Sigmoid colon (tissue), 7 donors: ENCODE results near the gene SEC61A1. TPM values are rescaled to one million over a fixed set of nuclear protein-coding genes. Genes with fewer than 3 reads are reported as not detected.

Experiments used
- DNase-seq: peaks from one replicate; pipeline ENCODE4 v3.0.0-alpha.2; 2019
- H3K27ac ChIP-seq, 4 donors: fragments of 200-600 bp; sonication (generic); one replicate each; pipeline ENCODE4 v1.5.1; 2016 to 2019; ENCODE audit warnings: mild to moderate bottlenecking in 1 of 4
- H3K27me3 ChIP-seq, 3 donors: fragments of 200-600 bp; sonication (generic); one replicate each; pipeline ENCODE4 v1.5.1; 2019; ENCODE audit warnings: mild to moderate bottlenecking in 1 of 3
- H3K36me3 ChIP-seq, 4 donors: fragments of 200-600 bp; sonication (generic); one replicate each; pipeline ENCODE4 v1.5.1; 2016 to 2019
- H3K4me1 ChIP-seq, 4 donors: fragments of 200-600 bp; sonication (generic); one replicate each; pipeline ENCODE4 v1.5.1; 2017 to 2019
- H3K4me3 ChIP-seq, 4 donors: fragments of 200-600 bp; sonication (generic); one replicate each; pipeline ENCODE4 v1.5.1; 2017 to 2019; ENCODE audit warnings: mild to moderate bottlenecking in 2 of 4, moderate library complexity in 1 of 4
- H3K9me3 ChIP-seq, 4 donors: fragments of 200-600 bp in 3 of 4; sonication (generic) in 3 of 4; one replicate each; pipeline versions ENCODE4 v1.5.1 to v1.6.1; 2013 to 2019
- EP300 ChIP-seq, 4 donors: sonication (generic); formaldehyde crosslinking; IDR thresholded peaks; one replicate each; pipeline ENCODE4 v1.6.1; 2017; ENCODE audit warnings: antibody characterized with exemption in 4 of 4
- POLR2A ChIP-seq, 2 donors: fragments of 450-650 bp; IDR thresholded peaks; one replicate each; pipeline ENCODE4 v1.6.1; 2016; ENCODE audit warnings: antibody characterized with exemption in 2 of 2, mild to moderate bottlenecking in 2 of 2, moderate library complexity in 2 of 2
- POLR2AphosphoS5 ChIP-seq, 4 donors: sonication (generic); formaldehyde crosslinking; IDR thresholded peaks; one replicate each; pipeline ENCODE4 v1.6.1; 2017; ENCODE audit warnings: antibody characterized with exemption in 4 of 4
- WGBS, 2 donors: extraction: QIAGEN DNeasy Blood & Tissue Kit; methylation state at CpG; one replicate each; pipeline ENCODE4 v1.1.7; 2013; 5-methylcytosine and 5-hydroxymethylcytosine counted together
- intact Hi-C: fragments of 100-400 bp; cut with DNase I; formaldehyde crosslinking; loops from one replicate; pipeline ENCODE4 v1.15.1; 2023
- polyA plus RNA-seq, 3 donors: library from polyadenylated mRNA; stranded (reverse); fragments of 200-250 nt; gene quantifications; one replicate each; pipeline ENCODE4 v1.2.3, GENCODE V29; 2013
- total RNA-seq, 4 donors: library from RNA; depleted of rRNA; stranded (reverse); fragments of >200 nt; gene quantifications; one replicate each; pipeline ENCODE4 v1.1.0, GENCODE V29; 2016
- TF ChIP-seq, protein P1 (sequence below), 4 experiments: fragments of 450-650 bp in 3 of 4; fragments of 200-600 bp in 1 of 4; IDR thresholded peaks; one replicate each; pipeline ENCODE4 v1.5.1; 2016 to 2019; ENCODE audit warnings: antibody characterized with exemption in 4 of 4, mild to moderate bottlenecking in 3 of 4, moderate library complexity in 2 of 4
- donor health status: healthy with polysubstance abuse.
- donor health status: Bipolar disorder and iron deficiency.
- donor health status: healthy.

The SEC61A1 gene
- total and polyA plus RNA-seq, 7 donors, result 17.4 to 152 (median 62.8) TPM

DNA sequence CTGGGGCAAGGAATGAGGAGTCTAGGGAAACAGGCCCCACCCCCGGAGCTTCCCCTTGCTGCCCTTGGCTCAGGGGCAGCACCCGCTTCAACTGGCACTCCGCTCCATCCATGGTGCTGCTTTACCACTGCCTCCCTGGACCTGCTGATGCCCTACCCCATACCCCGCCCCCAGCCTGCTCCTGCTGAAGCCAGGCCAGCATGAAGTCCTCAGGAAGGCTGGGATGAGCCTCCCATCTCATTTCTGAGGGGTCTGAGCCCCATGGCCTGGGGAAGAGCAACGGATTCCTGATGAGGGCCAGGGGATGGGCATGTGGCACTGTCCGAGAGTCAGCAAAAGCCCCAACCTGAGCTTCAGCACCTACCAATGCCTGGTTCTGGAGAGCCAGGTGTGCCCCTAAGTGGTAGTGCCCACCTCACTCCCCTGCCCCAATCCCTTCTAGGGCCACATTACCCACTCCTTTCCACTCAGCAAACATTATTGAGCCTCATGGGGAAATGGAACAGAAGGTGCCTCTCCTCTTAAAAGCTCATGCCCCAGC, 21.0 kb downstream of the SEC61A1 start:
- intact Hi-C loops, result no loop called here
- Histone ChIP-seq H3K27me3 (peaks cover 0 to 4% (median 0%) of the 10 kb centered on the region in 3 donors), H3K36me3 (peaks cover 23 to 48% (median 39%) of the 10 kb centered on the region in 4 donors), H3K4me3 (no peak overlapping the region), H3K4me1 (peaks cover 0 to 28% (median 23%) of the 10 kb centered on the region in 4 donors), H3K27ac (peak overlapping the region in 1 of 4 donors; percentile 55), H3K9me3 (no peaks in the 10 kb centered on the region)
- DNase-seq, result no peak
- TF ChIP-seq EP300 (IDR thresholded peaks at IDR 0.05) (no peak), POLR2A (IDR thresholded peaks at IDR 0.05) (no peak), POLR2AphosphoS5 (IDR thresholded peaks at IDR 0.05) (no peak)
- TF ChIP-seq, protein P1, sequence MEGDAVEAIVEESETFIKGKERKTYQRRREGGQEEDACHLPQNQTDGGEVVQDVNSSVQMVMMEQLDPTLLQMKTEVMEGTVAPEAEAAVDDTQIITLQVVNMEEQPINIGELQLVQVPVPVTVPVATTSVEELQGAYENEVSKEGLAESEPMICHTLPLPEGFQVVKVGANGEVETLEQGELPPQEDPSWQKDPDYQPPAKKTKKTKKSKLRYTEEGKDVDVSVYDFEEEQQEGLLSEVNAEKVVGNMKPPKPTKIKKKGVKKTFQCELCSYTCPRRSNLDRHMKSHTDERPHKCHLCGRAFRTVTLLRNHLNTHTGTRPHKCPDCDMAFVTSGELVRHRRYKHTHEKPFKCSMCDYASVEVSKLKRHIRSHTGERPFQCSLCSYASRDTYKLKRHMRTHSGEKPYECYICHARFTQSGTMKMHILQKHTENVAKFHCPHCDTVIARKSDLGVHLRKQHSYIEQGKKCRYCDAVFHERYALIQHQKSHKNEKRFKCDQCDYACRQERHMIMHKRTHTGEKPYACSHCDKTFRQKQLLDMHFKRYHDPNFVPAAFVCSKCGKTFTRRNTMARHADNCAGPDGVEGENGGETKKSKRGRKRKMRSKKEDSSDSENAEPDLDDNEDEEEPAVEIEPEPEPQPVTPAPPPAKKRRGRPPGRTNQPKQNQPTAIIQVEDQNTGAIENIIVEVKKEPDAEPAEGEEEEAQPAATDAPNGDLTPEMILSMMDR (IDR thresholded peaks at IDR 0.05), result no peak
- WGBS, 2 donors, result 89 to 95% methylated on average over 6 of the region's 6 CpGs

DNA sequence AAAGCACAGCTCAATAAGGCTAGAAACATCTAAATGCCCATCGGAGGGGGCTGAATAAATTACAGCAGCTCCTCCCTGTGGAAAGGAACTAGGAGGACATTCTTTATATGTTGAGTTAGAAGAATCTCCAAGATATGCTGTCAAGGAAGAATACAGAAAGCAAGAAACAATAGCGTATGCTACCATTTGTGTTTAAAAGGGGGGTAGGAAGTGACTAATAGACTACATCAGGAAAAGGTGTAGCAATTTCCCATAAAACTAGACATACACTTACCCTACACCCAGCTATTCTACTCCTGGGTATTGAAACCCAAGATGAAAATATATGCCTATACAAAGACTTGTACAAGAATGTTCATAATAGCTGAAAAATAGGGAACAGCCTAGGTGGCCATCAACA, 21.6 kb downstream of the SEC61A1 start:
- intact Hi-C loops, result loop anchor here (2.0 kb wide), 1 partner anchor 79 kb away; the partner anchor contains the start of gene EEFSEC
- TF ChIP-seq POLR2A (IDR thresholded peaks at IDR 0.05) (no peak), POLR2AphosphoS5 (IDR thresholded peaks at IDR 0.05) (no peak), EP300 (IDR thresholded peaks at IDR 0.05) (no peak)
- TF ChIP-seq, protein P1 (IDR thresholded peaks at IDR 0.05), result no peak
- Histone ChIP-seq H3K36me3 (peaks cover 23 to 43% (median 34%) of the 10 kb centered on the region in 4 donors), H3K4me3 (no peak overlapping the region), H3K9me3 (no peaks in the 10 kb centered on the region), H3K27ac (peak overlapping the region in 1 of 4 donors; percentile 54), H3K27me3 (peaks cover 0 to 4% (median 0%) of the 10 kb centered on the region in 3 donors), H3K4me1 (peaks cover 0 to 28% (median 23%) of the 10 kb centered on the region in 4 donors)
- 88 to 98% methylated on average over 2 of the region's 2 CpGs for WGBS, 2 donors
- no peak for DNase-seq

DNA sequence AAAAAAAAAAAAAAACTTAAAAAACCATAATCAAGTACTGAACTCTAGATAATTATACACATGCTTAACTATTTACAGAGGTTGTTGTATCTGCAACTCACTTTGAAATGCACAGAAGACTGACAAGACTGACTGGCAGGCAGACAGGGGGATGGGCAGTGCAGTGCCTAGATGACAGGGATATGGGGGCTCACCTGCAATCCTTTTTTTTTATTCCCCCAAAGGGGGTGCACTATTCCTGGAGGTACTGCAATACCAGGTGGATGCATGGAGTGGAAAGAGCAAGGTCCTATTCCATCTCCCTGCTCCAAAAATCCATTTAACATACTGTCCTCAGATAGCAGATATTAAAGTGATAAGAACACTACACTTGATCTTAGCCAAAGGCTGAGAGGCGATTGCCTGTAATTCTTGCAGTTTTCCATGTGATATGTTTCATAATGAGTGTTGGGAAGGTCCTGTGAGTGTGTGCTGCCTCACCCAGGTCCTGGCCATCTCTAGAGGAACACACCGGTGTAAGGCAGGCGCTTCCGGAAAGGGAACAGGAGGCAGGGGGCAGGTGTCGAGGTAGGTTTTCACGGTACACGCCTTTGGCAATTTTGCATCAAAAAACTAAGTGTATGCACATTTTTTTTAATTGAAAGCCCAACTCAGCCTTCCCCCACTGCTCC, 22.7 kb downstream of the SEC61A1 start:
- peak overlapping the region in 3 of 4 donors; percentile 32 to 62 (median 40) for H3K27ac ChIP-seq
- no peak for DNase-seq
- WGBS, 2 donors, result 11 to 29% methylated on average over 7 of the region's 7 CpGs
- H3K9me3 ChIP-seq, result no peaks in the 10 kb centered on the region
- H3K27me3 ChIP-seq, result peaks cover 0 to 4% (median 0%) of the 10 kb centered on the region in 3 donors
- H3K36me3 ChIP-seq, result peaks cover 17 to 31% (median 24%) of the 10 kb centered on the region in 4 donors
- H3K4me3 ChIP-seq, result peak overlapping the region in 3 of 4 donors; percentile 50 to 56 (median 56)
- TF ChIP-seq, protein P1 (IDR thresholded peaks at IDR 0.05), result no peak
- intact Hi-C loops, result loop anchor here (2.0 to 5.0 kb wide), 4 partner anchors 47 to 532 kb away; partner anchors contain the start of genes EEFSEC and RUVBL1
- H3K4me1 ChIP-seq, result peaks cover 0 to 28% (median 23%) of the 10 kb centered on the region in 4 donors

DNA sequence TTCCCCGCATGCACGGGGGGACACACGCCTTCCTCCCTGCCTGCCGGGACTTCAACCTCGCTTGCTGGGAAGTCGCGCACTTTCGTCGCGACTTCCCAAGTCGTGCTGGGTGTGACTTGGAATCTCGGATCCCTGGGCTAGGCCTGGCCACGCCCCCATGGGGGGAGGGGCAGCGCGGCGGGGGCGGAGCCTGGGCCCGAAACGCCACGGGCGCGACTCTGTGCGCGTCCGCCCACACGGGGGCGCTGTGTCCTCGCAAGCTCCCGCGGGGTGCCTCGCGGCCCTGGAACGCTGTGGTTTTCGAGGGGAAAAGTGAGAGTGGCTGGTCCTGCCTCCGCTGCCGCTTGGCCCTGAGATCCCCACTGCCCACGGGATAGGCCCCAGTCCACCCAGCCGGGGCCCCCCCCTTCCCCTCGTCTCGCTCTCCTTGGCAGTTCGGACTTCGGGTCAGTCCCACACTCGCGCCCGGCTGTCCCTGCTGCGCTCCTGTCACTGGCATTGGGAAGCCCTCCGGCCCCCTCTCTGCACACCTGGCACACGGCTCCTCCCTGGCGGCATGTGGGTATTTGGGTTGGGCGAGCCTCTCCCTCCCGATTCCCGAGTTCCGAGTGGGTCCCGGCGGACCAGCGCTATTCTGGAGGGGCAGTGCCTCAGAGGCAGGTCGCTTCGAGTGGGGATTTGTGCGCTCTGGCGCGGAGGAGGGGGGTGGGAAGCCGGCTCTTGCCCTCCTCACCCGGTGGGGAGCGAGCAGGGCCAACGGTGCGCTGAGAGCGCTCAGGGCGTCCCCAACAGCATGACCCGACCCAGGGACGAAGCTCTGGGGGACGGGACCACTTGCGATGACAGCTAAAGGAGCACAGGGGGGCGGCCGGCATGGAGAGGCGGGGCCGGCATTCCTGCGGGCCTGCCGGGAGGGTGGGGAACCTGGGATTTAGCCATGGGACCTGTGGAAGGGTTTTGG, 23.6 kb downstream of the SEC61A1 start:
- 3 to 4% methylated on average over 78 of the region's 78 CpGs for WGBS, 2 donors
- intact Hi-C loops, result loop anchor here (2.0 to 5.0 kb wide), 4 partner anchors 46 to 531 kb away; partner anchors contain the start of genes EEFSEC and RUVBL1
- Histone ChIP-seq H3K36me3 (peaks cover 8 to 31% (median 18%) of the 10 kb centered on the region in 4 donors), H3K4me1 (peaks cover 0 to 28% (median 23%) of the 10 kb centered on the region in 4 donors), H3K4me3 (peak overlapping the region; percentile 22 to 56 (median 53)), H3K27me3 (peaks cover 0 to 4% (median 0%) of the 10 kb centered on the region in 3 donors), H3K27ac (peak overlapping the region; percentile 7 to 62 (median 36)), H3K9me3 (no peaks in the 10 kb centered on the region)
- peak; percentile 90 for DNase-seq
- TF ChIP-seq, protein P1 (IDR thresholded peaks at IDR 0.05), result peak; percentile 54 to 98 (median 82)
- TF ChIP-seq EP300 (IDR thresholded peaks at IDR 0.05), result no peak
- peak in 2 of 4 donors; percentile 36 to 59 for TF ChIP-seq POLR2AphosphoS5 (IDR thresholded peaks at IDR 0.05)
- TF ChIP-seq POLR2A (IDR thresholded peaks at IDR 0.05), result no peak
